Mesendoderm (in vitro differentiated cells): ENCODE measurements around the gene RPGRIP1.
"Not testable (repeated sequence)": the region's sequence is repeated elsewhere in the genome, so short reads cannot be mapped to it uniquely, and the experiment has no call there.

Source experiments
- DNase-seq: peaks from one replicate; pipeline ENCODE4 v3.0.0; 2013
- H2AK5ac ChIP-seq: 2 replicates; pipeline ENCODE4 v1.6.1; 2013; ENCODE audit warnings: low read length, inconsistent platforms
- H2BK120ac ChIP-seq: 2 replicates; pipeline ENCODE4 v1.6.1; 2013; ENCODE audit warnings: low read depth, mild to moderate bottlenecking, low read length, moderate library complexity, mixed read lengths
- H2BK15ac ChIP-seq: replicated peaks from 2 replicates; pipeline ENCODE4 v1.6.1; 2013; ENCODE audit warnings: low read depth, mild to moderate bottlenecking, moderate library complexity
- H2BK5ac ChIP-seq: 2 replicates; pipeline ENCODE4 v1.6.1; 2013; ENCODE audit warnings: low read length, inconsistent platforms
- H3K18ac ChIP-seq: 2 replicates; pipeline ENCODE4 v1.6.1; 2013; ENCODE audit warnings: mild to moderate bottlenecking, low read length, mixed read lengths
- H3K23ac ChIP-seq: one replicate; pipeline ENCODE4 v1.6.1; 2013; ENCODE audit warnings: low read length
- H3K27ac ChIP-seq: 2 replicates; pipeline ENCODE4 v1.5.1; 2013; ENCODE audit warnings: low read depth, mild to moderate bottlenecking, inconsistent platforms, low read length, moderate library complexity
- H3K27me3 ChIP-seq: 2 replicates; pipeline ENCODE4 v1.6.1; 2013; ENCODE audit warnings: low read length, control low read depth, mild to moderate bottlenecking, inconsistent platforms; ENCODE audit not compliant: insufficient read depth, poor library complexity
- H3K36me3 ChIP-seq: 2 replicates; pipeline ENCODE4 v1.6.1; 2013; ENCODE audit warnings: low read length, inconsistent platforms; ENCODE audit not compliant: control insufficient read depth, insufficient read depth
- H3K4ac ChIP-seq: one replicate; pipeline ENCODE4 v1.6.1; 2013; ENCODE audit warnings: low read depth, mild to moderate bottlenecking, low read length, moderate library complexity
- H3K4me1 ChIP-seq: 2 replicates; pipeline ENCODE4 v1.6.1; 2013; ENCODE audit warnings: low read depth, low read length, inconsistent platforms; ENCODE audit not compliant: control insufficient read depth
- H3K4me2 ChIP-seq: 2 replicates; pipeline ENCODE4 v1.6.1; 2013; ENCODE audit warnings: low read length
- H3K4me3 ChIP-seq: 2 replicates; pipeline ENCODE4 v1.5.1; 2013; ENCODE audit warnings: mild to moderate bottlenecking, low read length
- H3K56ac ChIP-seq: one replicate; pipeline ENCODE4 v1.6.1; 2013; ENCODE audit warnings: low read length
- H3K79me1 ChIP-seq: 2 replicates; pipeline ENCODE4 v1.6.1; 2013; ENCODE audit warnings: low read length, inconsistent platforms
- H3K79me2 ChIP-seq: 2 replicates; pipeline ENCODE4 v1.6.1; 2013; ENCODE audit warnings: mild to moderate bottlenecking, low read length; ENCODE audit not compliant: control insufficient read depth, insufficient read depth
- H3K9ac ChIP-seq: 2 replicates; pipeline ENCODE4 v1.6.1; 2013; ENCODE audit warnings: low read length, inconsistent platforms
- H4K5ac ChIP-seq: one replicate; pipeline ENCODE4 v1.6.1; 2013; ENCODE audit warnings: low read length
- H4K8ac ChIP-seq: one replicate; pipeline ENCODE4 v1.6.1; 2013; ENCODE audit warnings: low read depth, mild to moderate bottlenecking, control low read depth, low read length, moderate library complexity
- WGBS: extraction: QIAGEN DNeasy Blood & Tissue Kit; methylation state at CpG from one replicate; pipeline ENCODE4 v1.1.7; 2013; ENCODE audit warnings: low lambda C conversion rate, missing lambda C conversion rate; ENCODE audit not compliant: insufficient coverage; ENCODE audit errors: extremely low coverage; 5-methylcytosine and 5-hydroxymethylcytosine counted together

RPGRIP1 gene

DNA sequence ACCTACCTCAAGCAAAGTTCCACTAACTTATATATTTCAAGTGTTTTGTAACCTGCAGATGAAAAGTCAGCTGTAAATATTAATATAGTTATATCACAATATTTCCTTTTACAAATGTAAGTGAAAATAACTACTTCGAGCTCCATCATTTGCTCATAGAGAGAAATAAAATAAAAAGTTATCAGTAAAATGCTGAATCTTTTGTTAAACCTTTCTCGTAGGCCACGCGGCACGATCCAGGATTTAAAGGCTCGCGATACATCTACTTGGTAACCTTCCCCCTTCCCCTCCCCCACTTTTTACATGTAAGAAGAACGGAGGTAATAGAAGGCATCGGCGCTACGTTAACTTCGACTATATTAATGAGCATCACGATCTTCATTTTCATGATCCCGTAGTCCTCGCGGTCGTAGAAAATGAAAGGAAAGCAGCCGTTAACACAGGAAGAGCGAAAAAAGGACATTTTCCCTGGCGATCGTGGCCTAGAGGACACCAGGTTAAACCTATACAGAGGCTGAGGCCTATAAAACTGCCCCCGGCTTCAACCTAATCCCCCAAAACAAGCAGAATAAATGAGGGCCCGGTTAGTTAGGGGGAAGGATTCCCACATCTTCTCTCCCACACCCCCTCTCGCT, 11.1 kb upstream of the RPGRIP1 start:
- WGBS = no CpG with 5 or more reads among the region's 24 CpGs

DNA sequence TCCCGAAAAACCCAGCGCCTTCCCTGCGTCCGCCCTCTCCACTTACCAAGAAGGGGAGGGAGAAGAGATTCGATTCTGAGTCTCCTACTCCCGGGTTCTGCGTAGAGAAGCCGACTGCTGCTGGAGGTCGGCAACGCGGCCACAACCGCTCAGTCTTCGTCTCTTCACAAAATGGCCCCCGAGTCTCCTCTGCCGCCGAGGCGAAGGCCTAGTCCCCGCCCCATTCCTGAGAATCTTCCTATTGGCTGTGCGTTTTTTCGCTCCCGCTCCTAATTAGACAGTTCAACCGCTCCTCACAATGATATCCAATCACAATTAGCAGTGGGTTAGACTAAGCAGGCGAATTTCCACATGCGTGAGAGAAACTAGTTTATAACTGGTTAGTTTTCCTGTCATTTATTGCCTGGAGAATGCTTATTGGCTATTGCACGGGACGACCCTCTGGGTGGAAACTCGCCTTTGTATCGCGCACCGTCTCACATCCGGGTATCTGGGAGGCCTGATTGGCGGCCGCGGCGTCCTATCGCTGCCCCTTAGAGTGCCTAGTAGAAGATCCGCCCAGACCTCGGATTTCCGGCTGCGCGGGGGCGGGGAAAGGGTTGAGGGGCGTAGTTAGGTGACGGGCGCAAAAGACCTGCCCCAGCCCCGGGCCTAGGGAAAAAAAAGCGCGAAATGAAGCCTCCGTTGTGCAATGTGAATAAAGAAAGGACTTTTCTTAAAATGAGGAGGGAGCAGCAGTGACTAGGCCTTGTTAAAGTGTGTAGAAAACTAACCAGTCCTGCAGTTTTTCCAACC, 10.4 kb upstream of the RPGRIP1 start, which contains the start of gene HNRNPC:
Gene HNRNPC (minus strand): TSS at position 191 of the 795 bp plus-strand sequence. CDS start 35,249 bp downstream, outside the sequence.
- Histone ChIP-seq H3K9ac (peak within 1 kb of the TSS; percentile 97), H3K27me3 (no peaks in the 10 kb centered on the region), H2AK5ac (peak within 1 kb of the TSS; percentile 71), H3K4me1 (peaks cover 2% of the 10 kb centered on the region), H4K5ac (peak within 1 kb of the TSS; percentile 91), H3K18ac (peak within 1 kb of the TSS; percentile 99), H2BK15ac (no peak within 1 kb of the TSS), H4K8ac (peak within 1 kb of the TSS; percentile 43), H2BK120ac (peak within 1 kb of the TSS; percentile 94), H3K4me2 (peak within 1 kb of the TSS; percentile 31), H3K36me3 (no peaks in the 10 kb centered on the region), H3K79me2 (peaks cover 47% of the 10 kb centered on the region), H3K27ac (peak within 1 kb of the TSS; percentile 70), H3K4ac (peak within 1 kb of the TSS; percentile 95), H3K23ac (peak within 1 kb of the TSS; percentile 61), H3K79me1 (no peaks in the 10 kb centered on the region), H3K56ac (peak within 1 kb of the TSS; percentile 97), H3K4me3 (peak within 1 kb of the TSS; percentile 93), H2BK5ac (peak within 1 kb of the TSS; percentile 2)
- DNase-seq = peak; percentile 100
- no CpG with 5 or more reads among the region's 49 CpGs for whole genome bisulfite sequencing

More for the DNA sequence above, 11.1 kb upstream of the RPGRIP1 start:
- Histone ChIP-seq H2BK5ac (peak overlapping the region; percentile 0), H3K23ac (peak overlapping the region; percentile 61), H2BK15ac (no peak overlapping the region), H3K79me1 (no peaks in the 10 kb centered on the region), H2AK5ac (peak overlapping the region; percentile 40), H4K5ac (no peak overlapping the region), H3K27ac (peak overlapping the region; percentile 70), H3K4me3 (peak overlapping the region; percentile 93), H3K9ac (peak overlapping the region; percentile 97), H3K4me1 (peaks cover 2% of the 10 kb centered on the region), H3K18ac (peak overlapping the region; percentile 99), H3K27me3 (no peaks in the 10 kb centered on the region), H3K4me2 (no peak overlapping the region), H3K79me2 (peaks cover 53% of the 10 kb centered on the region), H2BK120ac (peak overlapping the region; percentile 94), H4K8ac (peak overlapping the region; percentile 43), H3K56ac (peak overlapping the region; percentile 97), H3K36me3 (no peaks in the 10 kb centered on the region), H3K4ac (peak overlapping the region; percentile 95)
- peak; percentile 83 for DNase-seq

DNA sequence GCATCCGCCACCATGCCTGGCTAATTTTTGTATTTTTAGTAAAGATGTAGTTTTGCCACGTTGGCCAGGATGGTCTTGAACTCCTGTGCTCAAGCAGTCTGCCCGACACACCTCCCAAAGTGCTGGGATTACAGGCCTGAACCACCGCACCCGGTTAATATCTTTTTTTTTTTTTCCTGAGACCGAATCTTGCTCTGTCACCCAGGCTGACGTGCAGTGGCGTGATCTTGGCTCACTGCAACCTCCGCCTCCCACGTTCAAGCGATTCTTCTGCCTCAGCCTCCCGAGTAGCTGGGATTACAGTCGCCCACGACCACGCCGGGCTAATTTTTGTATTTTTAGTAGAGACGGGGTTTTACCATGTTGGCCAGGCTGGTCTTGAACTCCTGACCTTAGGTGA, 7.2 kb upstream of the RPGRIP1 start:
- no CpG with 5 or more reads among the region's 17 CpGs for WGBS
- H3K4me3 ChIP-seq, H3K4me1 ChIP-seq, H2AK5ac ChIP-seq, H3K18ac ChIP-seq, DNase-seq, H3K36me3 ChIP-seq, H3K79me1 ChIP-seq, H3K4me2 ChIP-seq, H3K27me3 ChIP-seq, H4K8ac ChIP-seq, H2BK5ac ChIP-seq, H3K56ac ChIP-seq, H3K27ac ChIP-seq, H3K23ac ChIP-seq, H4K5ac ChIP-seq, H2BK120ac ChIP-seq, H3K9ac ChIP-seq, H2BK15ac ChIP-seq, H3K4ac ChIP-seq: not testable (repeated sequence)
- H3K79me2 ChIP-seq = peaks cover 15% of the 10 kb centered on the region

DNA sequence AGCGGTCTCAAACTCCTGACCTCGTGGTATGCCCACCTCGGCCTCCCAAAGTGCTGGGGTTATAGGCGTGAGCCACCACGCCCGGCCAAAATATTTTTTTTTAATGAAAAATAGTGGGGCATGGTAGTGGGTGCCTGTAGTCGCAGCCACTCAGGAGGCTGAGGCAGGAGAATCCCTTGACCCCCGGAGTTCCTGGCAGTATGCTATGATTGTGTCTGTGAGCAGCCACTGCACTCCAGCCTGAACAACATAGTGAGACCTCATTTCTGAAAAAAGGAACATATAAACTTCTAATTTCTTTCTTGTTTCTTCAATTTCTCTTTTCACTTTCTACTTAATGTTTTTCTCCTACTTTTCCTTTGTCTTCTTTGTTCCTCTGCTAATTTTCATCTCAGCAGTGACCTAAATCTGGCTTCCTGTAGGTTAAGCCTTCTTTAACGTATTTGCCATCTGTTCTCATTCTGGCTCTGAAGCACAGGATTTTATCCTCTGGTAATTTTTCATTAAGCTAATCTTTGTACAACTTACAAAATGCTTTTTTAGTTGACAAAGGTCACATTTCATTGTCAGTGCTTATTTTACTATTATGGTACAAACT, 4.5 kb upstream of the RPGRIP1 start:
- no peaks in the 10 kb centered on the region for H3K36me3 ChIP-seq
- no peaks in the 10 kb centered on the region for H3K79me1 ChIP-seq
- H3K4ac ChIP-seq = no peak overlapping the region
- no peaks in the 10 kb centered on the region for H3K79me2 ChIP-seq
- no peak overlapping the region for H2BK5ac ChIP-seq
- DNase-seq = no peak
- H3K9ac ChIP-seq = no peak overlapping the region
- H2BK120ac ChIP-seq = no peak overlapping the region
- H3K4me2 ChIP-seq = no peak overlapping the region
- H3K4me3 ChIP-seq = no peak overlapping the region
- no peak overlapping the region for H3K27ac ChIP-seq
- H3K4me1 ChIP-seq = no peaks in the 10 kb centered on the region
- no peak overlapping the region for H4K5ac ChIP-seq
- no peak overlapping the region for H3K18ac ChIP-seq
- H3K23ac ChIP-seq = no peak overlapping the region
- no peak overlapping the region for H4K8ac ChIP-seq
- no peaks in the 10 kb centered on the region for H3K27me3 ChIP-seq
- H2BK15ac ChIP-seq = no peak overlapping the region
- no peak overlapping the region for H3K56ac ChIP-seq
- no CpG with 5 or more reads among the region's 9 CpGs for WGBS
- no peak overlapping the region for H2AK5ac ChIP-seq

DNA sequence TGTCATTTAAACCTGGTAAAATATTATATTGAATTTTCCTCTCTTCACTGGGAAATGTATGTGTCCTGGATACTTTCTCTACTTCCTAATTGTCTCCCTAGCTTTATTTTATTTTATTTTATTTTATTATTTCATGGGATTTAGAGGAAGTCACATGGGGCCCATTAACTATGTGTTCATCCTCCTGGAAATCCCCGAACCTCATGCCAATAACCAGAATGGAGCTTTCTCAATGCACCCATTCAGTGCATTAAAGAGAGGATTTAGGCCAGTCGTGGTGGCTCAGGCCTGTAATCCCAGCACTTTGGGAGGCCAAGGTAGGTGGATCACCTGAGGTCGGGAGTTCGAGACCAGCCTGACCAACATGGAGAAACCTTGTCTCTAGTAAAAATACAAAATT, 1.3 kb upstream of the RPGRIP1 start:
- Histone ChIP-seq H4K8ac (no peak overlapping the region), H3K4me2 (no peak overlapping the region), H3K18ac (no peak overlapping the region), H3K27me3 (no peaks in the 10 kb centered on the region), H3K79me1 (no peaks in the 10 kb centered on the region), H4K5ac (no peak overlapping the region), H2BK5ac (no peak overlapping the region), H3K36me3 (no peaks in the 10 kb centered on the region), H3K4ac (no peak overlapping the region), H3K4me1 (no peaks in the 10 kb centered on the region), H3K27ac (no peak overlapping the region), H2BK15ac (no peak overlapping the region), H3K4me3 (no peak overlapping the region), H3K23ac (no peak overlapping the region), H2BK120ac (no peak overlapping the region), H3K9ac (no peak overlapping the region), H2AK5ac (no peak overlapping the region), H3K79me2 (no peaks in the 10 kb centered on the region), H3K56ac (no peak overlapping the region)
- no CpG with 5 or more reads among the region's 4 CpGs for WGBS
- no peak for DNase-seq
